GM21390 (cell line): Measurements from ENCODE around the gene HACE1.
"Not testable (repeated sequence)": the region's sequence is repeated elsewhere in the genome, so short reads cannot be mapped to it uniquely, and the experiment has no call there.

Experiments
- ATAC-seq: cut with Tn5 transposase; IDR thresholded peaks from one replicate; pipeline ENCODE4 v1.9.1; 2021; ENCODE audit not compliant: unreplicated experiment

Gene HACE1

DNA sequence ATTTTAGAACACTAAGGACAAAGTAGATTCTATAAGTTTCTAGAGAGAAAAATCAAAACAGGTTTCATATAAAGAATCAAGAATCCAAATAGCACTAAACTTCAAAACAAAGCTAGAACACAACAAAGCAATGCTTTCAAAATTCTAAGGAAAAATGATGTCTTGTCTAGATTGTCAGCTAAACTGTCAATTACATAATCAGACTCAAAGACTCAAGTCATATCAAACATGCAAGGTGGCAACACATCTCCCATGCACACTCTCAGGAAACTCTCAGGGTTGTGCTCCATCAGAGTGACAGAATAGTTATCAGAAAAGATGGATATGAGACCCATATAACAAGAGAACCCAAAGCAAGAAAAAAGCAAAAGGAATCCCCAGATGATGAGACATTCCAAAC lies 23.9 kb downstream of the HACE1 start:
- ATAC-seq, result no peak

DNA sequence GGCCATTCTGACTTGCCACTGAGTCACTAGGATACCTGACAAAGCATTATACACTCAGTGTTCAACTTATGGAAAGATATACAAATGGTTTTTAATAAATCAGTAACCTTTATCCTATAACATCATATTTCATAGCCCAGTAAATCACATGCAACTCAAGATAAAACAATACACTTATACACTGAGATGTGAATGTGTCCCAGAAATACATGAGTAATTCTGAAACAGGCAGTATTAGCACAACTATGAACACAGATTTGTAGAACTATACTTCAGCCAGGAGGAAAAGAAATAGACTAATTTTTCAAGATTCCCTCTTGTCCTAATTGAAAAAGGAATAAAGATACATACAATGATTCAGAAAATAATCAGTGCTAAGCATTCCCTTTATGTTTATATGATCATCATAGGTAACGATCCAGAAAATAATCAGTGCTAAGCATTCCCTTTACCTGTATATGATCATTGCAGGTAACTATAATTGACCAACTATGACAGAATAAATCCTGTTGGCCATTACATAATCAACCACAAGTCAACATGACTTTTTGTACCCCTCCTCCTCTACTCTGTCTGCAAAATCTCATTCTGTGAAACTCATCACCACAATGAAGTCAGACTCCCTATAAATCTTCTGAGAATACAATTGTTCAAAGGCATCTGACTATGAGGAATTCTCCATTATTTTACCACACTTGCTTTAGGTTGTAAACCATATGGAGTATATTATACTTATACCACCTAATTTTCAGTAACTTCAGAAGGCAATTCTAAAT lies 30.3 kb downstream of the HACE1 start:
- ATAC-seq, result no peak

DNA sequence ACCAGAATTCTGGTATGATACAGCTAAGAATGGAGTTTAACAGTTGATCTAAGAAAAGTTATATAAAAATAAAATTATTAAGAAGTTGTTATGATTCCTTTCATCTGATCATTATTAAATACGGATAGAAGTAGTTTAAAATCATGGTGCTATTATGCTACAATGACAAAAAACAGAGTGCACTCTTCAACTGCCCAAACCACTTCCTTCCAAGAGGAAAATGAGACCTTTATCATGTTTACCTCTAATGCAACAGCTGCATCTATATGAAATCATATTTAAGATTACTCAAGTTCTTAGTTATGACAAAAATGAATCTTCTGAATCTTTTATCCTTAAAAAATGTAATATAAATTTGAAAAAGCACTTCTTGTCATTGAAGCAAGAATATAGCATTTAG lies 31.2 kb downstream of the HACE1 start:
- no peak for ATAC-seq

GRCh38 chr6:104820820-104821219 lies 38.9 kb downstream of the HACE1 start:
- ATAC-seq, result not testable (repeated sequence)

DNA sequence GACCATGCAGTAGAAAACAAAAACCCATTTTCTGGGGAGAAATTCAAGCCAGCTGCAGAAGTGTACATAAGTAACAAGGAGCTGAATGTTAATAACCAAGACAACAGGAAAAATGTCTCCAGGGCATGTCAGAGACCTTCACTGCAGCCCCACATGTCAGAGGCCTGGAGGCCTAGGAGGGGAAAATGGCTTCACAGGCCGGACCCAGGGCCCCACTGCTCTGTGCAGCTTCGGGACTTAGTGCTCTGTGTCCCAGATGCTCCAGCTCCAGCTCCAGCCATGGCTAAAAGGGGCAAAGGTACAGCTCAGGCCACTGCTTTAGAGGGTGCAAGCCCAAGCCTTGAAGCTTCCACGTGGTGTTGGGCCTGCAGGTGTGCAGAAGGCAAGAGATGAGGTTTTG lies 43.6 kb downstream of the HACE1 start:
- ATAC-seq, result no peak

- ATAC-seq, result no peak
Measured at GRCh38 chr6:104814743-104815142, 45.0 kb downstream of the HACE1 start.

DNA sequence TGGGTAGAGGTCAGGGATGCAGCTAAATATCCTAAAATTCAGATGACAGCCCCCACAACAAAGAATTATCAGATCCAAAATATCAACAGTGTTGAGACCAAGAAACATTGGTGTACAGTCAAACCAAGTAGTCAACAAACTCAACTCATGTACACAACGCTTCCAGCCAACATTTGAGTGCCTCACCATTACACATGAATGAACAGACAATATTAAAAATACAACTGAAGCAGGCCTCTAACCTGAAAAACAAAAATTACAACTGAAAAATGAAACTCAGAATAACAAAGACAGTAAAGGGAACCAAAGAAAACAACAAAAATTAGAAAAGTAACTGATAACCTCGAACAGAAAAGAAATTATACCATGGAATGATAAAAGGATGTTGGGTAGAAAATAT lies 46.2 kb downstream of the HACE1 start:
- peak; percentile 74 for ATAC-seq

DNA sequence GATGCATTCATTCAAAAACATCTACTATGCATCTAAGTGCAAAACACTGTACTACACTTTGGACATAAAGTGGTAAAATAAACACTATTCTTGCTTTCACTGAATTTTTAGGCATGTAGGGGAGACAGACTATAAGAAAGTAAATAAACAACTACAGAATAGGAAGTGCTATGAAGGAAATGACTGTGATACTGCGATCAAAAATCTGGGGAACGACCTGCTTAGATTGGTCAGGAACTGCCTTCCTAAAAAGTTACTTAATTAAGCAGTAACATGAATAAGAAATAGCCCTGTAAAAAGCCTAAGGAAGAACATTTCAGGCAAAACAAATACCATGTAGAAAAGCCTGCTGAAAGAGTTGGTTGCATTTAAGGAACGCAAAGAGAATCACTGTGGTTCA lies 50.6 kb downstream of the HACE1 start:
- no peak for ATAC-seq

GRCh38 chr6:104805335-104805734 lies 54.4 kb downstream of the HACE1 start:
- ATAC-seq, result not testable (repeated sequence)

DNA sequence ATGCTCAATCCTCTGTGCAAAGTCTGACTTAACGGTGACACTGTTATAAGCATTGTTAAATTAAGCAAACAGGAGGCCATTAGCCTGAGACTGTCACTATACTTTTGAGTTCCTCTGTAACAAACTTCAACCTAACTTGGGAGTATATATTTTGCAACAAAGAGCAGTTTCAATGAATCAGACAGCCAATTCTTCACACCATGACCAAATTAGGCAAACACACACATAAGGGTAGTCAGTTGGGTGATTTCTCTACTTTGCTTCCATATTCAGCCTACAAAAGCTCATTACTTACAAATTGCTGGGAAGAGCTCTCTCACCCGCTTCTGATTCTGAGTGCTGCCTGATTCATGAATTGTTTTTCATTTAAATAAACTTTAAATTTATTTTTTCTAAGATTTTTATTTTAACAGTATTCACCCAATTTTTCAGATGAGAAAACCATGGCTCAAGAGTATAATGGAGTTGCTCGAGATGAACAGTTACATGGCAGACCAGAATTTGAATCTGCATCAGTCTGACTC lies 60.5 kb downstream of the HACE1 start:
- ATAC-seq, result no peak

DNA sequence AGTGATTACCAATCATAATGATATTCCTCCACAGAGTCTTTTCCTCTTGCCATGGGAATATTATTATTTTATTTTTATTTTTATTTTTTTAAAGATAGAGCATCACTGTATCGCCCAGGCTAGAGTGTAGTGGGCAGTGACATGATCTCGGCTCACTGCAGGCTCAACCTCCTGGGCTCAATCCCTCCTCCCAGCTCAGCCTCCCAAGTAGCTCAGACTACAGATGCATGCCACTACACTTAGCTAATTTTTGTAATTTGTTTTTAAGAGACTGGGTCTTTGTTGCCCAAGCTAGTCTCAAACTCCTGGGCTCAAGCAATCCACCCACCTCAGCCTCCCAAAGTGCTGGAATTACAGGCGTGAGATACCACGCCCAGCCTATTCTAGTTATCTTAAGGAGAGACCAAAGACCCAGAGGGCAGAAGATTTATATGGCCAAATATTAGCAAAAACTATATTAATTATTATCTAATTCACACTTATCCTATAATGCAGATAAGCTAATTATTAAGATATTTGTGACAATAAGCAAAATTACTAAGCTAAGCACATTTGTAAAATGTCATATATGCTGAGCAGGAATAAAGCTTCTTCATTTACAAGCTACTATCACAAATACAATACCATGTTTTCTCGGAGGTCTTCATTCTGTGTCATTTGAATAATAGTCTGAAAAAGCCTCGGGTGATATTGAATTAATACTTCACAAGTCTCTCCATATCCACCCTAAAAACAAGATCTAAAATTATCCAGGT lies 63.5 kb downstream of the HACE1 start:
- no peak for ATAC-seq

DNA sequence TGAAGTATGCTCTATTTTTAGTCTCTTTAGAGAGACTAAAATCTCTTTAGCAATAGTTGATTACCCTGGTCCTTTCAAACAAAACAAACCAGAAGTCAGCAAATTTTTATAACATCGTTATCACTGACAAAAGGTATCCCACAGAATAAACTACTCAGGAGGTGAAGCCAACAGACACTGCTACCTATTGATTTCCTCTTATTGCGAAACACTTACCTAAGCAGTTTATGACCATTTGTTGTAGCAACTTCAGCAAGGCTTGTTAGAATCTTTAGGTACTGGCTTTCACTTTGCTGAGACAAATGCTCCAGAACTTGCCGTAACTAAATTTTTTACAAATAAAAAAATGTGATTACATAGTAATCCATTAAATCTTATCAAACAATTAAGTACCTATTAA lies 64.4 kb downstream of the HACE1 start:
- ATAC-seq, result no peak

DNA sequence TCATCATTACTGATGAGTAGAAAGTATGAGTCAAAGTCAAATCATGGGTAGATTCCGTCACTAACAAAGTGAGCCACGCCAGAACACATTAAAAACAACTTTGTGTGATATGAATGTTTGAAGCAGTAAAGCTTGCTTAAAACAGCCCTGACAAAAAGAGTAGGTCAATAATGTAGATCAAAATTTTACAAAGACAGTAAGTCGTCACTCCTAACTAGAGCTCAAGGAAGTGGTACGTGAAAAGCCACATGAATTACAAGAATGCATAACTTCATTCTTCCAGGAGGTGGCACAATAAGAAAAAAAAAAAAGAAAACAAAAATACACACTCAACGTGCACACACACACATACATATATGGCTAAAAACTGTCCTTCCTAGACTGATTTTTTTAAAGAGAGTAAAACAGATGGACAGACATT lies 69.9 kb downstream of the HACE1 start:
- peak; percentile 88 for ATAC-seq

DNA sequence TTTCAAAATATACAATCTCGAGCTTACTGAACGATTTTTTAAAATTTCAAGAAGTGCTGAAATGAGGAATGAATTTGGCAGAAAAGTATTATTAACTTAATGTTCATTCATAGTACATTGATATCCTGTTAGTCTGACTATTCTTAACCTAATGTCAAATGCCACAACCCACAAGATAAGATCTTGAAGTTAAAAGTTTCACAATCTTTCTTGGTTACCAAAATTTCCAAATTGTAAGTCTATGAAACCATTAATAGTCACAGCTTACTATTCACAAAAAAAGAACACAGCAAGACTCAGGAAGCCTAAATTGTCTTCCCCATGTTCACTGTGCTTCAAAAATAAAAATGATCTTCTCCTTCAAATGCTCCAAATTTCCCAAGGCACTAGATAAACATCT lies 71.3 kb downstream of the HACE1 start:
- ATAC-seq, result no peak

DNA sequence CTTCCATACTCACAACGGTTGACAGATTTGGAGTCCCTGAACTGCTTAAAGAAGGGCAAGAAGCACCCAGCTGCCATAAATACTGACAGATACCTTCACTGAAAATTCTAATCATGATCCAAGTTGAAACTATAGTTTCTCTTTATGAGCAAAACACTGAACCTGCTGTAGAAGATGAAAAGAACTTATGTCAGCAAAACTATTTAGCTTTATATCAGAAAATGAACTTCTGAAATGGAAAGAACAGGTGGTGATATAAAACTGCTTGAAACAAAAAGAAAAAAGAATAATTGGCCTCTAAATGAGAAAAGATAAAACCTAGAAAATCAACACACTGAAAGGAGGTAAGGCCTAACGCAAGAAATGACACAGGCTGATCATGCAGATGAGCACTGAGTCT lies 72.4 kb downstream of the HACE1 start:
- no peak for ATAC-seq

- no peak for ATAC-seq
Measured at GRCh38 chr6:104784884-104785283, 74.8 kb downstream of the HACE1 start.

DNA sequence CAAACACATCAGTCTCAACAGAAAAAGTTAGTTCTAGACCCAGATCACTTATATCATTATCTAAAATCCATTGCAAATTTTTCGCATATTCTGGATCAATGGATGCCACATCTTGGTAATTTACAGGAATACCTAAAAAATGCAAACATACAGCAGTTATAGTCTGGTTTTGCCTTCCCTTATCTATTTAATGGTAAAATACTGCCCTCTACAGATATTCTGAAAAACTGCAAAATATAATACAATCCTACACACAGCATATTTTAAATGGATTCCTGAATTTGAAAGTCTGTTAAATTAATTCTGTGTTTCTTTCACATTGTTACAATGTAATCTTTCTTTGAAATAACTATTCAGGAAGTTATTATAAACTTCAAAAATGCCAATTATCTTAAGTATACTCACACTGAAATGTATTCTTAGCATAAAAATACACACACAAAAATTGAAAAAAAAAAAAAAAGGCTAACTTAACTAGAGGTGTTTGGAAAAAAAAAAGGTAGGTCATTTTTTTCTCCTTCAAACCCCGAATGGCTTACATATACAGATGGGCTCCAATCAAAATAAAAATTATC lies 88.4 kb downstream of the HACE1 start:
- ATAC-seq, result peak; percentile 81

DNA sequence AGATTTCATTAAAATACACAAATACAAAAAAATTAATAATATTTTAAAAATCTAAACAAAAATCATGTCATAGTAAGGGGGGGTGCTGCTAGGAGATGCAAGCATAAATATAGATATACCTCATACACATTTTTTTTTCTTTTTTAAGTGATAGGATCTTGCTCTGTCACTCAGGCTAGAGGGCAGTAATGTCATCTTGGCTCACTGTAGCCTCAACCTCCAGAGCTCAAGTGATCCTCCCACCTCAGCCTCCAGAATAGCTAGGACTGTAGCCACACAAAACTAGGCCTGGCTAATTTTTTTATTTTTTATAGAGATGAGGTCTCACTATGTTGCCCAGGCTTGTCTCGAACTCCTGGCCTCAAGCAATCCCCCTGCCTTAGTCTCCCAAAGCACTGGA lies 90.8 kb downstream of the HACE1 start:
- no peak for ATAC-seq

GRCh38 chr6:104766595-104766994 lies 93.1 kb downstream of the HACE1 start:
- ATAC-seq, result no peak

DNA sequence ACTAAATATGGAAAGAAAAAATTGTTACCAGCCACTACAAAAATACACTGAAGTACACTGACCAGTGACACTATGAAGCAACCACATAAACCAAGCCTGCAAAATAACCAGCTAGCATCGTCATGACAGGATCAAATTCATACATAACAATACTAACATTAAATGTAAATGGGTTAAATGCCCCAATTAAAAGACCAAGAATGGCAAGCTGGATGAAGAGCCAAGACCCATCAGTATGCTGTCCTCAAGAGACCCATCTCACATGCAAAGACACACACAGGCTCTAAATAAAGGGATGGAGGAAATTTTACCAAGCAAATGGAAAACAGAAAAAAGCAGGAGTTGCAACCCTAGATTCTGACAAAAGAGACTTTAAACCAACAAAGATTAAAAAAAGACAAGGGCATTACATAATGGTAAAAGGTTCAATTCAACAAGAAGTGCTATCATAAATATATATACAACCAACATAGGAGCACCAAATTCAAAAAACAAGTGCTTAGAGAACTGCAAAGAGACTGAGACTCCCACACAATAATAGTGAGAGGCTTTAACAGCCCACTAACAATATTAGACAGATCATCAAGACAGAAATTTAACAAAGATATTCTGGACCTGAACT lies 104.8 kb downstream of the HACE1 start:
- no peak for ATAC-seq

DNA sequence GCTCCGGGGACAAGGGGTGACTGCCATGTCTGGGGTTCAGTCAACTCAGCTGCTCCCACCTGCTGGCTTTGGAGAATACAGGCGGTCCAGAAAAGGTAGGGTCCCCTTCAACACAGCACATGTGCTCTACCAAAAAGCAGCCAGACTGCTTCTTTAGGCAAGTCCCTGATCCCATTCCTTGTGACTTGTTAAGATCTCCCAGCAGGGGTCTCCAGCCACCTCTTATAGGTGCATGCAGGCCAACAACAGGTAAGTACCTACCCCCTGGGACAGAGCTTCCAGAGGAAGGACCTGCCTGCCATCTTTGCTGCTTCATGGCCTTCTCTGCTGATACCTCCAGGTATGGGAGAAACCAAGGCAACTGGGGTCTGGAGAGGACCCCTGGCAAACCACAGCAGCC lies 106.5 kb downstream of the HACE1 start:
- ATAC-seq, result no peak
